ENCODE results near the gene CASZ1. TPM values are rescaled to one million over a fixed set of nuclear protein-coding genes. Genes with fewer than 3 reads are reported as not detected.

CASZ1 gene
- total and polyA plus RNA-seq, 9 of the 15 experiments (the other 6 are each of a cell fraction or from before 2014, with no cell fraction given): 0.01 to 4.0 (median 0.76) TPM; not detected in 1

DNA sequence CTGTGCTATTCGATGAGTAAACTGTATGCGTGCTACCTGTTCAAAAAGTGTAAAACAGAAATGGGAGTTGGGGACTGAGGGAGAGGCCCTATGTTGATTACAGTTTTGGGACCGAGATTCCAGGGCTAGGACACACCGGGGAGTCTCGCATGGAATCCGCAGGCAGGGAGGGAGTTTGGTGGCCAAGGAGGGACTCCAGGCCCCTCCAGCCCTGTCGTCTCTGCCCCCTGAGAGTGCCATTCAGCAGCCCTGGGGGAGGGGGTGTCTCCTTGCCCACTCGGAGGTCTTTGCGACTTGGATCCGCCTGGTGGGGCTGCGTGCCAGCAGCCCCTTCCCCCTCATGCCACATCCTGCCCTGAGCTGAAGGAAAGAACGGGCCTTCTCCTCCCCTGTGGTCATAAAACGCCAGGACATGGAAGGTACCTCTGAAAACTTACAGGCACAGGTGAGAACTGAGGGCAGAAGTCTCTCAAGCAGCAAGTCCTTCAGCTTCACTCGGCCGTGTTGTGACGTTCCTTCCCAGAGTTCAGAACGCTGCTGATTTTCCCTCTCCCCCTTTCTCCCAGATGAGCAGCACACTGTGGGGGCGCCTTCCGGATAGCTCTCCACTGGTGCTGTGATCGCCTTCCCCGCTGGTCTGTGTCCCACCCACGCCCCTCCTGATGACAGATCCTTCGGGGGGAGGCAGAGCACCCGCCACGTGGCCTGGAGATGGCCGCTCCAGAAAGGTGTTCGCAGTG is 180.3 kb downstream of the CASZ1 start (continued):
- TF ChIP-seq ZC3H11A (IDR thresholded peaks at IDR 0.05; ENCODE audit: low read depth, low read length): no peak
- TF ChIP-seq FOXJ2 (tag; IDR thresholded peaks at IDR 0.05): no peak
- TF ChIP-seq ZNF143 (CRISPR knock-in tag; IDR thresholded peaks at IDR 0.05): no peak
- TF ChIP-seq TCF7L2 (IDR thresholded peaks at IDR 0.05; ENCODE audit: low read depth, low read length): no peak

DNA sequence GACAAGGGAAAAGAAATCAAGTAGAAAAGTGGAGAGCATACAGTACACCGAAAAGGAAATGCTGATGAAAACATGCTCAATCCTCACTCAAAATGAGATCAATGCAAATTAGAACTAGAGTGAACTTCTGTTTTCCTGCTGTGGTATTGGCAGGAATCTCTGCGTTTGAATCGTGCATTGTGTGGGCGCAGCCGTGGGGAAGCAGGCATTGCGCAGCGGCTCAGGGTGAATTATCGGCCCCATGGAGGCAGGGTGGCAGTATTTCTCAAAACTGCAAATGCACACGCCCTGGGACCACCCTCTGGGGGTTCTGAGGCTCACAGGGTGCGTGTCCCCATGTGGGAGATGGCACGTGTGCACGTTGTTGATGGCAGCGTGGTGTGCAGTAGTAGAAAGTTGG is 181.1 kb downstream of the CASZ1 start:
- in situ Hi-C loops (cut with MboI) (no loop called here), intact Hi-C loops (cut with micrococcal nuclease) (no loop called here)
- ATAC-seq (no peak), DNase-seq (ENCODE audit: extremely low read depth in 1 of 4, low spot score in 3 of 4) (no peak), FAIRE-seq (no peak)
- H3K36me3 ChIP-seq (ENCODE audit: control insufficient read depth, insufficient read depth, low read length): peaks cover 6% of the 10 kb centered on the region; the same call in 2 of the 3 replicates
- no peak overlapping the region for H3K9ac ChIP-seq (ENCODE audit: insufficient read depth in 1 of 2, low read depth in 2 of 2, low read length in 2 of 2)
- no peak overlapping the region for H3K4me2 ChIP-seq (ENCODE audit: insufficient read depth, low read length)
- 77% methylated on average over 13 of the region's 13 CpGs for WGBS (ENCODE audit: insufficient coverage, low coverage, missing lambda C conversion rate)
- no peak for TF ChIP-seq TEAD4 (IDR thresholded peaks at IDR 0.05; ENCODE audit: low read length)
- no peak for TF ChIP-seq TEAD4 (CRISPR knock-in tag; IDR thresholded peaks at IDR 0.05; ENCODE audit: borderline replicate concordance)
- TF ChIP-seq ZNF41 (CRISPR knock-in tag; conservative IDR thresholded peaks at IDR 0.05): no peak
- TF ChIP-seq, protein P1, sequence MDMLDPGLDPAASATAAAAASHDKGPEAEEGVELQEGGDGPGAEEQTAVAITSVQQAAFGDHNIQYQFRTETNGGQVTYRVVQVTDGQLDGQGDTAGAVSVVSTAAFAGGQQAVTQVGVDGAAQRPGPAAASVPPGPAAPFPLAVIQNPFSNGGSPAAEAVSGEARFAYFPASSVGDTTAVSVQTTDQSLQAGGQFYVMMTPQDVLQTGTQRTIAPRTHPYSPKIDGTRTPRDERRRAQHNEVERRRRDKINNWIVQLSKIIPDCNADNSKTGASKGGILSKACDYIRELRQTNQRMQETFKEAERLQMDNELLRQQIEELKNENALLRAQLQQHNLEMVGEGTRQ (CRISPR knock-in tag; IDR thresholded peaks at IDR 0.05): no peak
- H3K27me3 ChIP-seq (ENCODE audit: control insufficient read depth in 2 of 2, insufficient read depth in 2 of 2, low read length in 2 of 2): no peaks in the 10 kb centered on the region
- no peaks in the 10 kb centered on the region for H3K4me1 ChIP-seq (replicated peaks in 1 of 2; ENCODE audit: control insufficient read depth in 2 of 2, insufficient read depth in 2 of 2, low read length in 2 of 2)
- no peaks in the 10 kb centered on the region for H3K9me1 ChIP-seq (ENCODE audit: control insufficient read depth, insufficient read depth, low read length)
- no peaks in the 10 kb centered on the region for H3K9me3 ChIP-seq (replicated peaks; ENCODE audit: control insufficient read depth, insufficient read depth, low read depth, low read length)
- CTCF ChIA-PET (ENCODE audit: low intra/inter-chr PET ratio): no interaction called here
- POLR2A ChIA-PET: interaction anchor here (0.9 kb wide), 1 partner anchor 11 kb away, joined by 3 read pairs; no protein-coding TSS in a partner anchor
- H2AFZ ChIP-seq (ENCODE audit: low read depth, low read length): no peak overlapping the region
- H3K4me3 ChIP-seq: no peak overlapping the region
- H3K79me2 ChIP-seq (ENCODE audit: control insufficient read depth, insufficient read depth, low read length): no peaks in the 10 kb centered on the region
- H4K20me1 ChIP-seq (replicated peaks; ENCODE audit: control insufficient read depth, insufficient read depth, low read length): 0 out of 2 replicates have a peak, but pooled peaks cover 21% of the 10 kb centered on the region
- BruUV-seq (replicated peaks): TSS peak; percentile 32
- H3K27ac ChIP-seq (ENCODE audit: extremely low read depth, low read depth, low read length): no peak overlapping the region
